HCEC 1CT (cell line): ENCODE data around the gene ERICH6.

ENCODE experiments used
- DNase-seq: peaks from one replicate; pipeline ENCODE4 v3.0.0-alpha.2; 2017

ERICH6 gene

GRCh38 chr3:150703756-150704344, at the start of gene ERICH6:
Gene ERICH6, minus strand, starts transcription at chr3:150703920. Its CDS starts 22 bp downstream, at chr3:150703898.
- DNase-seq = peak; percentile 90

GRCh38 chr3:150751781-150752263, 48.1 kb upstream of the ERICH6 start:
- no peak for DNase-seq

GRCh38 chr3:150749255-150749654, 45.5 kb upstream of the ERICH6 start:
- no peak for DNase-seq

- DNase-seq = no peak
Measured at GRCh38 chr3:150748684-150749047, 44.9 kb upstream of the ERICH6 start.

GRCh38 chr3:150747886-150748683, 44.4 kb upstream of the ERICH6 start:
- no peak for DNase-seq

- no peak for DNase-seq
Measured at GRCh38 chr3:150746791-150747590, 43.3 kb upstream of the ERICH6 start.

GRCh38 chr3:150745832-150746231, 42.1 kb upstream of the ERICH6 start:
- no peak for DNase-seq

- DNase-seq = no peak
Measured at GRCh38 chr3:150744919-150745211, 41.1 kb upstream of the ERICH6 start.

GRCh38 chr3:150744041-150744918, 40.6 kb upstream of the ERICH6 start:
- DNase-seq = no peak

- DNase-seq = peak; percentile 50
Measured at GRCh38 chr3:150743508-150743907, 39.8 kb upstream of the ERICH6 start.

- DNase-seq = no peak
Measured at GRCh38 chr3:150742679-150743078, 39.0 kb upstream of the ERICH6 start.

- DNase-seq = no peak
Measured at GRCh38 chr3:150742141-150742523, 38.4 kb upstream of the ERICH6 start.

- no peak for DNase-seq
Measured at GRCh38 chr3:150741497-150742140, 37.9 kb upstream of the ERICH6 start.

- DNase-seq = no peak
Measured at GRCh38 chr3:150740733-150741496, 37.2 kb upstream of the ERICH6 start.

GRCh38 chr3:150739877-150740645, 36.3 kb upstream of the ERICH6 start:
- DNase-seq = no peak

- DNase-seq = no peak
Measured at GRCh38 chr3:150739200-150739863, 35.6 kb upstream of the ERICH6 start.

GRCh38 chr3:150738688-150739087, 35.0 kb upstream of the ERICH6 start:
- DNase-seq = no peak

GRCh38 chr3:150737874-150738679, 34.4 kb upstream of the ERICH6 start:
- peak; percentile 24 for DNase-seq
